Lower leg skin (tissue), 3 donors: Measurements from ENCODE around the gene EIF4G1.

Experiments used
- POLR2A ChIP-seq, 2 donors: fragments of 450-650 bp; IDR thresholded peaks; one replicate each; pipeline ENCODE4 v1.6.1; 2016 to 2017; ENCODE audit warnings: antibody characterized with exemption in 2 of 2, mild to moderate bottlenecking in 1 of 2, moderate library complexity in 1 of 2
- TF ChIP-seq, protein P1 (sequence below), 3 donors: fragments of 450-650 bp; IDR thresholded peaks; one replicate each; pipeline ENCODE4 v1.5.1; 2016; ENCODE audit warnings: antibody characterized with exemption in 3 of 3, mild to moderate bottlenecking in 3 of 3, moderate library complexity in 2 of 3

GRCh38 chr3:184368116-184368515 is 53.7 kb downstream of the EIF4G1 start:
- TF ChIP-seq, protein P1, sequence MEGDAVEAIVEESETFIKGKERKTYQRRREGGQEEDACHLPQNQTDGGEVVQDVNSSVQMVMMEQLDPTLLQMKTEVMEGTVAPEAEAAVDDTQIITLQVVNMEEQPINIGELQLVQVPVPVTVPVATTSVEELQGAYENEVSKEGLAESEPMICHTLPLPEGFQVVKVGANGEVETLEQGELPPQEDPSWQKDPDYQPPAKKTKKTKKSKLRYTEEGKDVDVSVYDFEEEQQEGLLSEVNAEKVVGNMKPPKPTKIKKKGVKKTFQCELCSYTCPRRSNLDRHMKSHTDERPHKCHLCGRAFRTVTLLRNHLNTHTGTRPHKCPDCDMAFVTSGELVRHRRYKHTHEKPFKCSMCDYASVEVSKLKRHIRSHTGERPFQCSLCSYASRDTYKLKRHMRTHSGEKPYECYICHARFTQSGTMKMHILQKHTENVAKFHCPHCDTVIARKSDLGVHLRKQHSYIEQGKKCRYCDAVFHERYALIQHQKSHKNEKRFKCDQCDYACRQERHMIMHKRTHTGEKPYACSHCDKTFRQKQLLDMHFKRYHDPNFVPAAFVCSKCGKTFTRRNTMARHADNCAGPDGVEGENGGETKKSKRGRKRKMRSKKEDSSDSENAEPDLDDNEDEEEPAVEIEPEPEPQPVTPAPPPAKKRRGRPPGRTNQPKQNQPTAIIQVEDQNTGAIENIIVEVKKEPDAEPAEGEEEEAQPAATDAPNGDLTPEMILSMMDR (IDR thresholded peaks at IDR 0.05), result no peak
- no peak for TF ChIP-seq POLR2A (IDR thresholded peaks at IDR 0.05)
